HFFc6 (cell line): ENCODE measurements around the gene GOLGA7B. TPM values are rescaled to one million over a fixed set of nuclear protein-coding genes. Genes with fewer than 3 reads are reported as not detected.

Experiments
- DNase-seq: peaks from one replicate; pipeline ENCODE4 v3.0.0-alpha.2; 2018
- H3K27ac Mint-ChIP-seq: 2 replicates; pipeline ENCODE4 v1.8.0; 2020; ENCODE audit warnings: mild to moderate bottlenecking, mixed read lengths
- H3K27me3 Mint-ChIP-seq: 2 replicates; pipeline ENCODE4 v1.8.0; 2021; ENCODE audit warnings: mild to moderate bottlenecking, moderate library complexity, mixed read lengths; ENCODE audit not compliant: insufficient read depth
- H3K36me3 Mint-ChIP-seq: 2 replicates; pipeline ENCODE4 v1.8.0; 2021; ENCODE audit warnings: low read depth, mixed read lengths
- H3K4me1 Mint-ChIP-seq: 2 replicates; pipeline ENCODE4 v1.8.0; 2020; ENCODE audit warnings: low read depth, mixed read lengths
- H3K4me3 Mint-ChIP-seq: 2 replicates; pipeline ENCODE4 v1.8.0; 2020; ENCODE audit warnings: mild to moderate bottlenecking, moderate library complexity, mixed read lengths
- H3K9me3 Mint-ChIP-seq: 2 replicates; pipeline ENCODE4 v1.8.0; 2020; ENCODE audit warnings: mild to moderate bottlenecking, mixed read lengths
- total RNA-seq, 6 experiments: library from RNA; stranded (reverse); fragmentation: NEBNext Ultra II Directional; extraction: Animal tissue kit (Norgen Biotek cat#: 25700); gene quantifications; 2 replicates in 1 of 6; 3 replicates in 5 of 6; pipeline ENCODE4 v1.2.3, GENCODE V29; 2021
- TF ChIP-seq, protein P1 (sequence below): fragments of 200-600 bp; sonication (generic); IDR thresholded peaks from 2 replicates; pipeline ENCODE4 v1.5.0; 2021; ENCODE audit warnings: antibody characterized with exemption, mild to moderate bottlenecking

GOLGA7B gene
- total RNA-seq, 6 experiments from 2014 or later, result not detected

DNA sequence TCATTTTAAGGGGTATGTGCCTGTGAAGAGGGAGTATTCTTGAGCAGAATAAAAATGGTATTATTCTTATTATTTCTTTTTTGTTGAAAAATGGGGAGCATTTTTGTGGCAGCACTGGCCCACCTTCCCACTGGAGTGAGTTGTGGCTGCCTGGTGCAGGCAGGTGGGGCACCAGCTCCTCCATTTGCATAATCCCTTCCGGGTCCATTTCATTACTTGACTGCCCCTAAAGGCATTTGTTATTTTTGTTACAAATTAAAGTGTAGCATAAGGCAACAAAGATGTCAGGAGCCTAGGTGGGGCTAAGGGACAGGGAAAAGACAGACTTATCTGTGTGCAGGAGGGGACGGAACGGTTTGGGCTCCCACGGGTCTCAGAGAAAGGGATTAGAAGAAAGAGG, 26.8 kb downstream of the GOLGA7B start:
- no peaks in the 10 kb centered on the region for H3K9me3 Mint-ChIP-seq
- H3K4me1 Mint-ChIP-seq, result no peaks in the 10 kb centered on the region
- H3K27ac Mint-ChIP-seq, result no peak overlapping the region
- H3K36me3 Mint-ChIP-seq, result no peaks in the 10 kb centered on the region
- no peak overlapping the region for H3K4me3 Mint-ChIP-seq
- H3K27me3 Mint-ChIP-seq, result peaks cover 43% of the 10 kb centered on the region
- no peak for DNase-seq
- TF ChIP-seq, protein P1, sequence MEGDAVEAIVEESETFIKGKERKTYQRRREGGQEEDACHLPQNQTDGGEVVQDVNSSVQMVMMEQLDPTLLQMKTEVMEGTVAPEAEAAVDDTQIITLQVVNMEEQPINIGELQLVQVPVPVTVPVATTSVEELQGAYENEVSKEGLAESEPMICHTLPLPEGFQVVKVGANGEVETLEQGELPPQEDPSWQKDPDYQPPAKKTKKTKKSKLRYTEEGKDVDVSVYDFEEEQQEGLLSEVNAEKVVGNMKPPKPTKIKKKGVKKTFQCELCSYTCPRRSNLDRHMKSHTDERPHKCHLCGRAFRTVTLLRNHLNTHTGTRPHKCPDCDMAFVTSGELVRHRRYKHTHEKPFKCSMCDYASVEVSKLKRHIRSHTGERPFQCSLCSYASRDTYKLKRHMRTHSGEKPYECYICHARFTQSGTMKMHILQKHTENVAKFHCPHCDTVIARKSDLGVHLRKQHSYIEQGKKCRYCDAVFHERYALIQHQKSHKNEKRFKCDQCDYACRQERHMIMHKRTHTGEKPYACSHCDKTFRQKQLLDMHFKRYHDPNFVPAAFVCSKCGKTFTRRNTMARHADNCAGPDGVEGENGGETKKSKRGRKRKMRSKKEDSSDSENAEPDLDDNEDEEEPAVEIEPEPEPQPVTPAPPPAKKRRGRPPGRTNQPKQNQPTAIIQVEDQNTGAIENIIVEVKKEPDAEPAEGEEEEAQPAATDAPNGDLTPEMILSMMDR, result no peak

DNA sequence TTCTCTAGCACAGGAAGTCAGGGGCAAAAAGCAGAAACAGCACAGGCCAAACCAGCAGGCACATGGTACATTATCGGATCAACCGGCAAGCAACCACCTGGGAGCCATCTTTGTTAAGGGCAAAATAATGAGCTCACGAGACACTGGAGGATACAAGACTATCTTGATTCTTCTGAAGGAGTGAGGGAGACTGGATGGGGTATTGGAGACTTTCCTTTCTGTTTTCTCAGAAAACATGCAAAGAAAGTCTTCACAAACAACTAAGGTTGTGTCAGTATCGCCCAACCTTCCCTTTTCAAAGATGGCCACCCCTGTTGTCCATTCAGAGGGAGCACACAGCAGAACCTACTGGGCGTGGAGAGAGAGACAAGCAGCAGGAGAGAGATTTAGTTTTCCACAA, 29.6 kb downstream of the GOLGA7B start:
- Mint-ChIP-seq H3K9me3 (no peaks in the 10 kb centered on the region), H3K36me3 (no peaks in the 10 kb centered on the region), H3K4me3 (no peak overlapping the region), H3K27me3 (peaks cover 30% of the 10 kb centered on the region), H3K4me1 (peaks cover 9% of the 10 kb centered on the region), H3K27ac (no peak overlapping the region)
- TF ChIP-seq, protein P1, result no peak
- no peak for DNase-seq

DNA sequence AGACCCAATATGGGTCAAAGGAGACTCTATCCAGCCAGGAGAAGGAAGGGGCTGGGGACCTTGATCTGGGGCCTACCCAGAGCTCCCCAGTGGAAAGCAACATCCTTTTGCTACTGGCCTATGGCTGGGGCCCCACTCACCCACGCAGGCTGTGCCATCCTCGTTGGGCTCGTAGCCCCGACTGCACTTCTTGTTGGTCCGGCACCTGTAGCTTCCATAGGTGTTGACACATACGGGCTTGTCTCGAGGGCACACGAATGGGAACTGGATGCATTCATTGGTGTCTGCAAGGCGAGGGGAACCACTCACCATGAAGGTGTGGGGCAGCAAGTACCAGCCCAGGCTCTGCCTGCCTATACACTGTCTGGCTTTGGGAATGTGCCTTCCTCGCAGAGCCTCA, 30.5 kb downstream of the GOLGA7B start:
- Mint-ChIP-seq H3K36me3 (no peaks in the 10 kb centered on the region), H3K4me3 (no peak overlapping the region), H3K4me1 (peaks cover 9% of the 10 kb centered on the region), H3K27me3 (peaks cover 26% of the 10 kb centered on the region), H3K9me3 (no peaks in the 10 kb centered on the region), H3K27ac (no peak overlapping the region)
- TF ChIP-seq, protein P1, result no peak
- no peak for DNase-seq

DNA sequence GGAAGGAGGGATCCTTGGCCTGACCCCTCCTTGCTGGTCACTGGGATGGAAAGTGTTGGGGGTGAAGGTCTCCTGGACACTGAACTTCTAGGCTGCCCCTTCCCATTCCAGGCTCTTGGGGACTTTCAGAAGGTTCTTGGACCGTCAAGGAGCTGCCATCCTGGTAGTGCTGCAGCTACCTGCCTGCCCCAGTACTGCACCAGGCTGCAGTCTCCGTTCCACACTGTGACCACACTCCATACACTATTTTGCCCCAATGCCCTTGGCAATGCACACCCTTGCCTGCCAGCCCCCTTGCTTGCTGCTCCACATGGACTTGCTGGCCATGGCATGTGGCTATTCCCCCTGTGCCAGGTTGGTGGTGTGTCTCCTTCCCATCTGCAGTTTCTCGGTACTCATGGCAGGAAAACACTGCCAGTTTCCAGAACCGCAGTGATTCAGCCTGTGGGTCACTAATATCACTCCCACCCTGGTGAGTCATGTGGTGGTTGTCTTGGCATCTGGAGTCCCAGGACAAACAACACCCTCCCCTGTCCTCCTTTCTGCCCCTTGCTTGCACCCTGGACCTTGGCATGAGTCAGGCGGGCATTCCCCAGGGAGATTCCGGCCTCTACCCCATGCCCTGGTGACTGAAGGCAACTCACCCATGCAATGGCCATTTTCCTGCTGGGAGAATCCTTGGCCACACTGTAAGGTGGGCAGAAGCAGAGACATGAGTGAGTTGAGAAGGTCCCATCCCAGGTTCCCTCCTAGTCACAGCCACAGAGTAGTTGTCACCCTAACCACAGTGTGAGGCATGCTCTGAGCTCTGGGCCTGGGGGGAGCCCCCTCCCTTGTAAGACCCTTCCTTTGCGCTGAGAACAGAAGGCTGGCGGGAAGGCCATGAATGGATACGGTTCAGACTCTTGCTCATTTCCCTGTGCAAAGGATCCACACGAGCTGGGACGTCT, 32.8 kb downstream of the GOLGA7B start:
- no peak overlapping the region for H3K4me3 Mint-ChIP-seq
- TF ChIP-seq, protein P1, result no peak
- no peaks in the 10 kb centered on the region for H3K9me3 Mint-ChIP-seq
- peaks cover 9% of the 10 kb centered on the region for H3K4me1 Mint-ChIP-seq
- H3K36me3 Mint-ChIP-seq, result no peaks in the 10 kb centered on the region
- H3K27me3 Mint-ChIP-seq, result peaks cover 19% of the 10 kb centered on the region
- H3K27ac Mint-ChIP-seq, result no peak overlapping the region
- DNase-seq, result peak; percentile 86

DNA sequence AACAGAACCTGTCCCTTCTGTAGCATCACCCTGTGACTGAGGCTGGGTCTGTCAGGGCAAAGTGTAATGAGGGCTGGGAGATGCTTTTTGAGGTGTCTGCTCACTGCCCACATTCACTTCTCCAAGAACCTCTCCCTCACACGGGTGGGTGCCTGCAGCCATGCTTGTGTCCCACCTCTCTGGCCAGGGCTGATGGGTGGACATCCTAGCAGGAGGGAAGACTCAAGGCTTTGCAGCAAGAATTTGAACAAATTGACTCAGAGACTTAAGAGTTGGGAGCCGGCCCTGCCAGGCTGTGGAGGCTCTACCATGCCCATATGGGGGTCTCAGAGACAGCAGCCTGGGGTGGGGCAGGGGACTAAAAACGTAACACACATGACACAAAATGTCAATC, 33.4 kb downstream of the GOLGA7B start:
- no peak overlapping the region for H3K4me3 Mint-ChIP-seq
- H3K27ac Mint-ChIP-seq, result no peak overlapping the region
- no peaks in the 10 kb centered on the region for H3K9me3 Mint-ChIP-seq
- no peaks in the 10 kb centered on the region for H3K36me3 Mint-ChIP-seq
- peaks cover 16% of the 10 kb centered on the region for H3K27me3 Mint-ChIP-seq
- DNase-seq, result no peak
- peaks cover 11% of the 10 kb centered on the region for H3K4me1 Mint-ChIP-seq
- TF ChIP-seq, protein P1, result no peak
